ENCODE data around the gene SLC2A8. TPM values are rescaled to one million over a fixed set of nuclear protein-coding genes. Genes with fewer than 3 reads are reported as not detected.

SLC2A8 gene
- total RNA-seq, 4 donors from 2014 or later: 25.4 to 38.2 (median 29.9) TPM

GRCh38 chr9:127418037-127418471 is 21.1 kb downstream of the SLC2A8 start:
- Histone ChIP-seq H3K4me1 (peaks cover 6 to 19% of the 10 kb centered on the region in 2 donors), H3K9me3 (no peaks in the 10 kb centered on the region)
- DNase-seq: no peak

GRCh38 chr9:127419348-127419747 is 22.4 kb downstream of the SLC2A8 start:
- H3K4me3 ChIP-seq (replicated peaks in 1 of 3): no peak overlapping the region

More at GRCh38 chr9:127418037-127418471, 21.1 kb downstream of the SLC2A8 start:
- Histone ChIP-seq H3K36me3 (no peaks in the 10 kb centered on the region), H3K27ac (no peak overlapping the region), H3K4me3 (replicated peaks in 1 of 3) (no peak overlapping the region), H3K27me3 (no peaks in the 10 kb centered on the region)
- intact Hi-C loops (cut with DNase I): no loop called here
- no peak for TF ChIP-seq POLR2A (IDR thresholded peaks at IDR 0.05)
- TF ChIP-seq, protein P1, sequence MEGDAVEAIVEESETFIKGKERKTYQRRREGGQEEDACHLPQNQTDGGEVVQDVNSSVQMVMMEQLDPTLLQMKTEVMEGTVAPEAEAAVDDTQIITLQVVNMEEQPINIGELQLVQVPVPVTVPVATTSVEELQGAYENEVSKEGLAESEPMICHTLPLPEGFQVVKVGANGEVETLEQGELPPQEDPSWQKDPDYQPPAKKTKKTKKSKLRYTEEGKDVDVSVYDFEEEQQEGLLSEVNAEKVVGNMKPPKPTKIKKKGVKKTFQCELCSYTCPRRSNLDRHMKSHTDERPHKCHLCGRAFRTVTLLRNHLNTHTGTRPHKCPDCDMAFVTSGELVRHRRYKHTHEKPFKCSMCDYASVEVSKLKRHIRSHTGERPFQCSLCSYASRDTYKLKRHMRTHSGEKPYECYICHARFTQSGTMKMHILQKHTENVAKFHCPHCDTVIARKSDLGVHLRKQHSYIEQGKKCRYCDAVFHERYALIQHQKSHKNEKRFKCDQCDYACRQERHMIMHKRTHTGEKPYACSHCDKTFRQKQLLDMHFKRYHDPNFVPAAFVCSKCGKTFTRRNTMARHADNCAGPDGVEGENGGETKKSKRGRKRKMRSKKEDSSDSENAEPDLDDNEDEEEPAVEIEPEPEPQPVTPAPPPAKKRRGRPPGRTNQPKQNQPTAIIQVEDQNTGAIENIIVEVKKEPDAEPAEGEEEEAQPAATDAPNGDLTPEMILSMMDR (IDR thresholded peaks at IDR 0.05): peak in 1 of 6 experiments; percentile 8
- 55 to 83% methylated on average over 5 to 10 of the region's 12 CpGs for WGBS, 2 donors

DNA sequence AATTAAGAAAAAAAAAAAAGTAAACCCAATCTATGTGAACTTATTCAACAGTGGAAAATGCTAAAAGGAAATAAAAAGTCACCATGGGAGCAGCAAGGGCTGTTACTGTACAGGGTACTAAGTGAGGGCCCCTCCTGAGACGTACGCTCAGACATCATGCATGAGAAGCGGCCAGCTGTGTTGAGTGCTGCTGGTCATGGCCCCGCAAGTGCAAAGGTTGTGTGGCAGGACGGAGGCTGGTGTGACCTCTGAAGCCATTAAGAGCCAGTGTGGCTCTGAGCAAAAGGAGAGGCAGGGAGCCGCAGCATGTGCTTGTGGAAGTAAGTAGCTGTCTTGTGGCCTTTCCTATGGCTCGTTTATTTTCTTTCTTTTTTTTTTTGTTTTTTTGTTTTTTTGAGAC is 24.1 kb downstream of the SLC2A8 start:
- peaks cover 22 to 26% of the 10 kb centered on the region in 2 donors for H3K4me1 ChIP-seq
- H3K27ac ChIP-seq: no peak overlapping the region
- no peaks in the 10 kb centered on the region for H3K27me3 ChIP-seq
- DNase-seq: no peak
- no peaks in the 10 kb centered on the region for H3K36me3 ChIP-seq
- intact Hi-C loops (cut with DNase I): no loop called here
- no peak overlapping the region for H3K4me3 ChIP-seq (replicated peaks in 1 of 3)
- TF ChIP-seq POLR2A (IDR thresholded peaks at IDR 0.05): no peak
- TF ChIP-seq, protein P1 (IDR thresholded peaks at IDR 0.05): no peak
- WGBS, 2 donors: 89 to 93% methylated on average over 7 of the region's 7 CpGs
- H3K9me3 ChIP-seq: no peaks in the 10 kb centered on the region

More at GRCh38 chr9:127419348-127419747, 22.4 kb downstream of the SLC2A8 start:
- Histone ChIP-seq H3K27ac (no peak overlapping the region), H3K9me3 (no peaks in the 10 kb centered on the region), H3K36me3 (no peaks in the 10 kb centered on the region), H3K4me1 (peaks cover 11 to 23% of the 10 kb centered on the region in 2 donors), H3K27me3 (no peaks in the 10 kb centered on the region)
- no peak for DNase-seq
- WGBS, 2 donors: 89% methylated on average over 4 to 6 of the region's 6 CpGs
- TF ChIP-seq POLR2A (IDR thresholded peaks at IDR 0.05): no peak
- TF ChIP-seq, protein P1 (IDR thresholded peaks at IDR 0.05): no peak
- intact Hi-C loops (cut with DNase I): no loop called here

DNA sequence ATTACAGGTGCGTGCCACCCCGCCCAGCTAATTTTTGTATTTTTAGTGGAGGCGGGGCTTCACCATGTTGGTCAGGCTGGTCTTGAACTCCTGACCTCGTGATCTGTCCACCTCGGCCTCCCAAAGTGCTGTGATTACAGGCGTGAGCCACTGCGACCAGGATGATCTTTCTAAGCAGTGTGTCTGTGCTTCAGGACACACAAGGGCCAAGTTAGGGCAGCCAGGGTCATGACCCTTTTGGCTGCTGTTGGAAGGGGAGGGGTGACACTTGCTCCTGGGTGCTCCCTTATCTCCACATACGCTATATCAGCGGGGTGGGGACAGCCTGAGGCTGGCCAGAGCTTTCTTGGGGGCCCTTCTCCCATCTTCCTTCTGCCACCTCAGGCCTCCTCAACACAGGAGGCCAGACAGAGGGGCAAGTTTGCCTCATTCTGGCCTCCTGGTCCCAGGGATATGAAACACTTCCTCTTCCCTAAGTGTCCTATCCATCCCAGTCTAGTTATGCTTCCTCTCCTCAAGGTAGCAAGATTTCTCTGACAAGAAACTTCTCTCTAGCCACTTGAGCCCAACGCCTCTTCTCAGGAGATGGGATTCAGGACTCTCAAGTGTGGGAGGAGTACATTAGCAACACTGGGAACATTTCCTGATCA is 25.3 kb downstream of the SLC2A8 start:
- no peak overlapping the region for H3K27ac ChIP-seq
- intact Hi-C loops (cut with DNase I): no loop called here
- no peaks in the 10 kb centered on the region for H3K27me3 ChIP-seq
- DNase-seq: no peak
- TF ChIP-seq, protein P1 (IDR thresholded peaks at IDR 0.05): no peak
- no peak for TF ChIP-seq POLR2A (IDR thresholded peaks at IDR 0.05)
- WGBS, 2 donors: 88 to 89% methylated on average over 9 of the region's 10 CpGs
- H3K9me3 ChIP-seq: no peaks in the 10 kb centered on the region
- H3K4me3 ChIP-seq (replicated peaks in 1 of 3): no peak overlapping the region
- no peaks in the 10 kb centered on the region for H3K36me3 ChIP-seq
- peaks cover 22 to 26% of the 10 kb centered on the region in 2 donors for H3K4me1 ChIP-seq

DNA sequence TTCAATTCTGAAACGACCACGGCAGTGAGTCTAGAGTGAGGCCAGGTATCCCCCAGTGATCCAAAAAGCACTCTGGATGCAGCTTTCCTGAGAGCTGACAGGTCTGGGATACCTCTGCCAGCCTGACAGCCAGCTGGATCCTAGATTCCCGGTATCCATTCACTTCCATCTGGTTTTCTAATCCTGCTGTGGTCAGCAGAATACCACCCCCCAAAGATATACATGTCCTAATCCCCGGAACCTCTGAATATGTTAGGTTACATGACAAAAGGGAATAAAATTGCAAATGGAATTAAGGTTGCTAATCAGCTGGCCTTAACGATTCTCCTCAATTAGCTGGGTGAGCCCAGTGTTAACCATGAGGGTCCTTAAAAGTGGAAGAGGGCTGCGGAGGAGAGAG is 25.8 kb downstream of the SLC2A8 start:
- Histone ChIP-seq H3K36me3 (no peaks in the 10 kb centered on the region), H3K9me3 (no peaks in the 10 kb centered on the region), H3K27me3 (no peaks in the 10 kb centered on the region), H3K4me3 (replicated peaks in 1 of 3) (peak overlapping the region in 2 of 3 donors; percentile 45 to 76), H3K27ac (no peak overlapping the region), H3K4me1 (peaks cover 22 to 26% of the 10 kb centered on the region in 2 donors)
- intact Hi-C loops (cut with DNase I): no loop called here
- TF ChIP-seq POLR2A (IDR thresholded peaks at IDR 0.05): no peak
- TF ChIP-seq, protein P1 (IDR thresholded peaks at IDR 0.05): no peak
- DNase-seq: no peak
- 44 to 57% methylated on average over 6 of the region's 6 CpGs for WGBS, 2 donors

All from thyroid gland (tissue), 4 donors.